GM12878 (cell line): Measurements from ENCODE around the gene CCDC32.

Source experiments
- CTCF ChIP-seq, 3 experiments: IDR thresholded peaks in 2 of 3; conservative IDR thresholded peaks in 1 of 3; 2 replicates each; pipeline ENCODE4 v1.5.1; 2011; ENCODE audit warnings: low read depth in 3 of 3, low read length in 3 of 3, mild to moderate bottlenecking in 3 of 3, control low read depth in 2 of 3, moderate library complexity in 2 of 3, inconsistent platforms in 1 of 3, mixed read lengths in 1 of 3; ENCODE audit not compliant: control insufficient read depth in 2 of 3, insufficient read depth in 1 of 3; ENCODE audit errors: extremely low read depth in 1 of 3
- FOS ChIP-seq: IDR thresholded peaks from 3 replicates; pipeline ENCODE4 v1.6.1; 2011; ENCODE audit warnings: borderline replicate concordance; ENCODE audit not compliant: insufficient read length; ENCODE audit errors: extremely low read depth

DNA sequence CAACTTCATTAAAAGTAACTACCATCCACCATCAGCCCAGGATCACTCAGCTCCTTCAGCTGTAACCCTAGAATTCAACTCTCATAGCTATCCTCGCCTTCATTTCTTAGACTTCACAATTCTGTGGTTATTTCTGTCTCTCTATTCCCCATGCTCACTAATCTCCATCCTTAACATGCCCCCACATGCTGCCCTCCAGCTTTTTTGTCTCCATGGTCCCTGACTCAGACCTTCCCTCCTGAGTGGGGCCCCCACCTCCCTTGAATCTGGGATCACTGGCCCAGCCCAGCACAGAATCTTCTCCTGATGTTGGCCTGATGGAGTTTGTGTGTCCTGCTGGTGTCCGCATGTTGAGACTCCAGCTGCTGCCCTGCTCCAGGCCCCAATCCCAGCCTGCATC lies 52.4 kb downstream of the CCDC32 start:
- no peak for TF ChIP-seq CTCF (IDR thresholded peaks at IDR 0.05 in 2 of 3, conservative IDR thresholded peaks at IDR 0.05 in 1 of 3; ENCODE audit: control insufficient read depth in 2 of 3, extremely low read depth in 1 of 3, insufficient read depth in 1 of 3, low read depth in 3 of 3, low read length in 3 of 3)
- TF ChIP-seq FOS, result no peak
